ENCODE measurements around the gene ZIK1.

DNA sequence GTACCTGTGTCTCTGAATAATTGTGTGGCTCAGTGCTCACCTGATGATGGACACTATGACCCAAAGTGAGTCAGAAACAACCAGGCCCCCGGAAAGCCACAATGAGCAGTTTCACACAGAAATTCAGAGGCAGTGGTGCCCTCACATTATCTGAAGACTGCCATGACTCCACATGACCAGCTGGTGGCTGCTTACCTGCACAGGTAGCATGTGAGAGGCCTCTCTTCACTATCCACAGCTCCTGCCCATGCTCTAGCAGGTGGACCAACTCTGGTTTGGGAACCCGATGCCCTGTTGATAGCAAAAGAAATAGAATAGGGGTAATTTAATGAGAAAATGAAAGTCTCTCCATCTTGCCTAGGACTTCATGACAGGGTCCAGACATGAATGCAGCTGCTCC lies 31.5 kb upstream of the ZIK1 start:
- TF ChIP-seq JUND (IDR thresholded peaks at IDR 0.05) (no peak), SP1 (IDR thresholded peaks at IDR 0.05; ENCODE audit: low read depth) (no peak), YY1 (IDR thresholded peaks at IDR 0.05; ENCODE audit: extremely low read depth, insufficient replicate concordance, low read depth, low read length) (no peak), POLR2A (IDR thresholded peaks at IDR 0.05; ENCODE audit: borderline replicate concordance, extremely low read depth, insufficient read depth, insufficient read length) (no peak), POLR2AphosphoS5 (IDR thresholded peaks at IDR 0.05; ENCODE audit: low read depth, low read length) (no peak), ZNF274 (IDR thresholded peaks at IDR 0.05; ENCODE audit: low read depth, low read length) (no peak), EZH2 (IDR thresholded peaks at IDR 0.05) (no peak), EZH2phosphoT487 (IDR thresholded peaks at IDR 0.05; ENCODE audit: borderline replicate concordance) (no peak), SIN3A (IDR thresholded peaks at IDR 0.05; ENCODE audit: low read depth) (no peak), RAD21 (IDR thresholded peaks at IDR 0.05; ENCODE audit: low read depth) (no peak), EGR1 (IDR thresholded peaks at IDR 0.05; ENCODE audit: low read depth) (no peak)
- TF ChIP-seq, protein P1, sequence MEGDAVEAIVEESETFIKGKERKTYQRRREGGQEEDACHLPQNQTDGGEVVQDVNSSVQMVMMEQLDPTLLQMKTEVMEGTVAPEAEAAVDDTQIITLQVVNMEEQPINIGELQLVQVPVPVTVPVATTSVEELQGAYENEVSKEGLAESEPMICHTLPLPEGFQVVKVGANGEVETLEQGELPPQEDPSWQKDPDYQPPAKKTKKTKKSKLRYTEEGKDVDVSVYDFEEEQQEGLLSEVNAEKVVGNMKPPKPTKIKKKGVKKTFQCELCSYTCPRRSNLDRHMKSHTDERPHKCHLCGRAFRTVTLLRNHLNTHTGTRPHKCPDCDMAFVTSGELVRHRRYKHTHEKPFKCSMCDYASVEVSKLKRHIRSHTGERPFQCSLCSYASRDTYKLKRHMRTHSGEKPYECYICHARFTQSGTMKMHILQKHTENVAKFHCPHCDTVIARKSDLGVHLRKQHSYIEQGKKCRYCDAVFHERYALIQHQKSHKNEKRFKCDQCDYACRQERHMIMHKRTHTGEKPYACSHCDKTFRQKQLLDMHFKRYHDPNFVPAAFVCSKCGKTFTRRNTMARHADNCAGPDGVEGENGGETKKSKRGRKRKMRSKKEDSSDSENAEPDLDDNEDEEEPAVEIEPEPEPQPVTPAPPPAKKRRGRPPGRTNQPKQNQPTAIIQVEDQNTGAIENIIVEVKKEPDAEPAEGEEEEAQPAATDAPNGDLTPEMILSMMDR (IDR thresholded peaks at IDR 0.05 in 2 of 3, conservative IDR thresholded peaks at IDR 0.05 in 1 of 3; ENCODE audit: borderline replicate concordance in 1 of 3, insufficient read depth in 1 of 3, low read depth in 2 of 3, low read length in 2 of 3), result no peak
- TF ChIP-seq, protein P2, sequence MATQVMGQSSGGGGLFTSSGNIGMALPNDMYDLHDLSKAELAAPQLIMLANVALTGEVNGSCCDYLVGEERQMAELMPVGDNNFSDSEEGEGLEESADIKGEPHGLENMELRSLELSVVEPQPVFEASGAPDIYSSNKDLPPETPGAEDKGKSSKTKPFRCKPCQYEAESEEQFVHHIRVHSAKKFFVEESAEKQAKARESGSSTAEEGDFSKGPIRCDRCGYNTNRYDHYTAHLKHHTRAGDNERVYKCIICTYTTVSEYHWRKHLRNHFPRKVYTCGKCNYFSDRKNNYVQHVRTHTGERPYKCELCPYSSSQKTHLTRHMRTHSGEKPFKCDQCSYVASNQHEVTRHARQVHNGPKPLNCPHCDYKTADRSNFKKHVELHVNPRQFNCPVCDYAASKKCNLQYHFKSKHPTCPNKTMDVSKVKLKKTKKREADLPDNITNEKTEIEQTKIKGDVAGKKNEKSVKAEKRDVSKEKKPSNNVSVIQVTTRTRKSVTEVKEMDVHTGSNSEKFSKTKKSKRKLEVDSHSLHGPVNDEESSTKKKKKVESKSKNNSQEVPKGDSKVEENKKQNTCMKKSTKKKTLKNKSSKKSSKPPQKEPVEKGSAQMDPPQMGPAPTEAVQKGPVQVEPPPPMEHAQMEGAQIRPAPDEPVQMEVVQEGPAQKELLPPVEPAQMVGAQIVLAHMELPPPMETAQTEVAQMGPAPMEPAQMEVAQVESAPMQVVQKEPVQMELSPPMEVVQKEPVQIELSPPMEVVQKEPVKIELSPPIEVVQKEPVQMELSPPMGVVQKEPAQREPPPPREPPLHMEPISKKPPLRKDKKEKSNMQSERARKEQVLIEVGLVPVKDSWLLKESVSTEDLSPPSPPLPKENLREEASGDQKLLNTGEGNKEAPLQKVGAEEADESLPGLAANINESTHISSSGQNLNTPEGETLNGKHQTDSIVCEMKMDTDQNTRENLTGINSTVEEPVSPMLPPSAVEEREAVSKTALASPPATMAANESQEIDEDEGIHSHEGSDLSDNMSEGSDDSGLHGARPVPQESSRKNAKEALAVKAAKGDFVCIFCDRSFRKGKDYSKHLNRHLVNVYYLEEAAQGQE (IDR thresholded peaks at IDR 0.05; ENCODE audit: low read depth), result no peak
- TF ChIP-seq, protein P3, sequence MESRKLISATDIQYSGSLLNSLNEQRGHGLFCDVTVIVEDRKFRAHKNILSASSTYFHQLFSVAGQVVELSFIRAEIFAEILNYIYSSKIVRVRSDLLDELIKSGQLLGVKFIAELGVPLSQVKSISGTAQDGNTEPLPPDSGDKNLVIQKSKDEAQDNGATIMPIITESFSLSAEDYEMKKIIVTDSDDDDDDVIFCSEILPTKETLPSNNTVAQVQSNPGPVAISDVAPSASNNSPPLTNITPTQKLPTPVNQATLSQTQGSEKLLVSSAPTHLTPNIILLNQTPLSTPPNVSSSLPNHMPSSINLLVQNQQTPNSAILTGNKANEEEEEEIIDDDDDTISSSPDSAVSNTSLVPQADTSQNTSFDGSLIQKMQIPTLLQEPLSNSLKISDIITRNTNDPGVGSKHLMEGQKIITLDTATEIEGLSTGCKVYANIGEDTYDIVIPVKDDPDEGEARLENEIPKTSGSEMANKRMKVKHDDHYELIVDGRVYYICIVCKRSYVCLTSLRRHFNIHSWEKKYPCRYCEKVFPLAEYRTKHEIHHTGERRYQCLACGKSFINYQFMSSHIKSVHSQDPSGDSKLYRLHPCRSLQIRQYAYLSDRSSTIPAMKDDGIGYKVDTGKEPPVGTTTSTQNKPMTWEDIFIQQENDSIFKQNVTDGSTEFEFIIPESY (IDR thresholded peaks at IDR 0.05; ENCODE audit: extremely low read depth, insufficient replicate concordance, low read length), result no peak
